ENCODE data around the gene ZDHHC17. TPM values are rescaled to one million over a fixed set of nuclear protein-coding genes. Genes with fewer than 3 reads are reported as not detected.

Gene ZDHHC17
- total RNA-seq, 6 experiments from 2014 or later, result 7.7 to 12.2 (median 9.5) TPM

- intact Hi-C loops (cut with DNase I), result no loop called here
- no peak overlapping the region for H3K4me3 ChIP-seq
- peaks cover 0 to 2% (median 0%) of the 10 kb centered on the region in 4 donors for H3K9me3 ChIP-seq
- H3K27me3 ChIP-seq, result no peaks in the 10 kb centered on the region
- no peaks in the 10 kb centered on the region for H3K4me1 ChIP-seq
- no peak for DNase-seq
- WGBS (ENCODE audit: insufficient coverage, low coverage, low lambda C conversion rate, missing lambda C conversion rate), result 92% methylated on average over 2 of the region's 2 CpGs
- ATAC-seq, result no peak
- no peak overlapping the region for H3K27ac ChIP-seq
- TF ChIP-seq, protein P1, sequence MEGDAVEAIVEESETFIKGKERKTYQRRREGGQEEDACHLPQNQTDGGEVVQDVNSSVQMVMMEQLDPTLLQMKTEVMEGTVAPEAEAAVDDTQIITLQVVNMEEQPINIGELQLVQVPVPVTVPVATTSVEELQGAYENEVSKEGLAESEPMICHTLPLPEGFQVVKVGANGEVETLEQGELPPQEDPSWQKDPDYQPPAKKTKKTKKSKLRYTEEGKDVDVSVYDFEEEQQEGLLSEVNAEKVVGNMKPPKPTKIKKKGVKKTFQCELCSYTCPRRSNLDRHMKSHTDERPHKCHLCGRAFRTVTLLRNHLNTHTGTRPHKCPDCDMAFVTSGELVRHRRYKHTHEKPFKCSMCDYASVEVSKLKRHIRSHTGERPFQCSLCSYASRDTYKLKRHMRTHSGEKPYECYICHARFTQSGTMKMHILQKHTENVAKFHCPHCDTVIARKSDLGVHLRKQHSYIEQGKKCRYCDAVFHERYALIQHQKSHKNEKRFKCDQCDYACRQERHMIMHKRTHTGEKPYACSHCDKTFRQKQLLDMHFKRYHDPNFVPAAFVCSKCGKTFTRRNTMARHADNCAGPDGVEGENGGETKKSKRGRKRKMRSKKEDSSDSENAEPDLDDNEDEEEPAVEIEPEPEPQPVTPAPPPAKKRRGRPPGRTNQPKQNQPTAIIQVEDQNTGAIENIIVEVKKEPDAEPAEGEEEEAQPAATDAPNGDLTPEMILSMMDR (IDR thresholded peaks at IDR 0.05), result no peak
- no peak for TF ChIP-seq POLR2A (IDR thresholded peaks at IDR 0.05)
- H3K36me3 ChIP-seq, result peaks cover 0 to 9% (median 0%) of the 10 kb centered on the region in 4 donors
These were observed 101.0 kb downstream of the ZDHHC17 start for GRCh38 chr12:76864791-76865400.

- H3K4me3 ChIP-seq, result no peak overlapping the region
- intact Hi-C loops (cut with DNase I), result no loop called here
- WGBS (ENCODE audit: insufficient coverage, low coverage, low lambda C conversion rate, missing lambda C conversion rate), result 94% methylated on average over 3 of the region's 8 CpGs
- ATAC-seq (no peak), DNase-seq (no peak)
- no peaks in the 10 kb centered on the region for H3K4me1 ChIP-seq
- TF ChIP-seq POLR2A (IDR thresholded peaks at IDR 0.05), result no peak
- TF ChIP-seq, protein P1 (IDR thresholded peaks at IDR 0.05), result no peak
- no peaks in the 10 kb centered on the region for H3K27me3 ChIP-seq
- peaks cover 0 to 3% (median 0%) of the 10 kb centered on the region in 4 donors for H3K36me3 ChIP-seq
- no peak overlapping the region for H3K27ac ChIP-seq
- H3K9me3 ChIP-seq, result peaks cover 0 to 2% (median 0%) of the 10 kb centered on the region in 4 donors
These were observed 102.2 kb downstream of the ZDHHC17 start for GRCh38 chr12:76866151-76866567.

- ATAC-seq, result no peak
- no peak for DNase-seq
- WGBS (ENCODE audit: insufficient coverage, low coverage, low lambda C conversion rate, missing lambda C conversion rate), result 83% methylated on average over 4 of the region's 8 CpGs
These were observed 102.8 kb downstream of the ZDHHC17 start for GRCh38 chr12:76866726-76867125.

DNA sequence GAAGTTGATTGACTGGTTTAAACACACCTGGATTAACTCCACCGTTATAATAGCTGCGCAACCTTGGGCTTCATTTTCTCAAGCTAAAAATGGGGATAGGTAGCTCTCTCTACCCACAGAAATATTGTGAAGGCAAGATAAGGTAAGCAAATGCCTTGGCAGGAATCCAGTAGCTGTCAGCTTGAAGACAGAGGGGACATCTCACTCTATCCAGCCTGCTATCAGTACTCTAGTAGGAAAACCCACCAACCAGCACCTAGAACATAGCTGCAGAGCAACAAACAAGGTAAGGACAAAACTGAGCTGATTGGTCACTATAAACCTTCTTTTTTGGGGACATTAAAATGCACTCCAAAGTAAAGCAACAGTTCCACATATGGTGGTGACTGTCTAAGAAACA, 107.2 kb downstream of the ZDHHC17 start:
- DNase-seq (no peak), ATAC-seq (no peak)
- Histone ChIP-seq H3K27me3 (no peaks in the 10 kb centered on the region), H3K4me3 (no peak overlapping the region), H3K36me3 (no peaks in the 10 kb centered on the region), H3K9me3 (peaks cover 0 to 2% (median 0%) of the 10 kb centered on the region in 4 donors), H3K4me1 (no peaks in the 10 kb centered on the region), H3K27ac (no peak overlapping the region)
- 94% methylated on average over 2 of the region's 2 CpGs for WGBS (ENCODE audit: insufficient coverage, low coverage, low lambda C conversion rate, missing lambda C conversion rate)
- TF ChIP-seq POLR2A (IDR thresholded peaks at IDR 0.05), result no peak
- TF ChIP-seq, protein P1 (IDR thresholded peaks at IDR 0.05), result no peak
- intact Hi-C loops (cut with DNase I), result no loop called here

More at GRCh38 chr12:76866726-76867125, 102.8 kb downstream of the ZDHHC17 start:
- intact Hi-C loops (cut with DNase I), result no loop called here
- peaks cover 0 to 3% (median 0%) of the 10 kb centered on the region in 4 donors for H3K36me3 ChIP-seq
- H3K27ac ChIP-seq, result no peak overlapping the region
- no peaks in the 10 kb centered on the region for H3K4me1 ChIP-seq
- H3K27me3 ChIP-seq, result no peaks in the 10 kb centered on the region
- H3K4me3 ChIP-seq, result no peak overlapping the region
- TF ChIP-seq POLR2A (IDR thresholded peaks at IDR 0.05), result no peak
- TF ChIP-seq, protein P1 (IDR thresholded peaks at IDR 0.05), result no peak
- peaks cover 0 to 2% (median 0%) of the 10 kb centered on the region in 4 donors for H3K9me3 ChIP-seq
